Measurements from ENCODE around the gene TNFRSF19. TPM values are rescaled to one million over a fixed set of nuclear protein-coding genes. Genes with fewer than 3 reads are reported as not detected.

TNFRSF19 gene
- total and polyA plus RNA-seq, 2 of the 8 experiments (the other 6 are each of a cell fraction or from before 2014, with no cell fraction given) = 0.50 to 0.95 TPM

DNA sequence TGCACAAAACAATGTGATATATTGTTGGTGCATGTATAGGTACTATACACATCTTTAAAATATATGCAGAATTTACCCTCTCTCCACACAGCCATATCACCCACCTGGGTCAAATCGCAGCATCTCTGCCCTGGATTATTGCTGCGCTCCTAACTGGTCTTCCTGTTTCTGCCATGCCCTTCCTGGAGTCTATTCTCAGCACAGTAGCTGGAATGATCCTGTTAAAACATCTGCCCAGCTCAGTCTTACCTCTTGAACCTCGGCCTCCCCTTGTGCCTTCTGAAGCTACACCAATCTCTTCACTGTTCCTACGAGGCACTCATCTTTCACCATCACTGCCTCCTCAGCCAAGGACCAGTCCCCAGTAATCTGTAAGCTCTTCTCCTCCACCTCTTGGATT lies 25.5 kb upstream of the TNFRSF19 start (continued):
- TF ChIP-seq KDM4A (IDR thresholded peaks at IDR 0.05; ENCODE audit: low read depth, low read length, severe bottlenecking) (no peak), CEBPB (IDR thresholded peaks at IDR 0.05; ENCODE audit: low read depth, low read length) (no peak), FOSL1 (IDR thresholded peaks at IDR 0.05; ENCODE audit: insufficient read depth, low read depth, low read length) (no peak), GABPA (IDR thresholded peaks at IDR 0.05; ENCODE audit: borderline replicate concordance, insufficient read depth, low read length) (no peak), KDM1A (IDR thresholded peaks at IDR 0.05; ENCODE audit: borderline replicate concordance, low read length) (no peak)
